ENCODE results near the gene AIP.
"Not testable (repeated sequence)": the region's sequence is repeated elsewhere in the genome, so short reads cannot be mapped to it uniquely, and the experiment has no call there.

DNA sequence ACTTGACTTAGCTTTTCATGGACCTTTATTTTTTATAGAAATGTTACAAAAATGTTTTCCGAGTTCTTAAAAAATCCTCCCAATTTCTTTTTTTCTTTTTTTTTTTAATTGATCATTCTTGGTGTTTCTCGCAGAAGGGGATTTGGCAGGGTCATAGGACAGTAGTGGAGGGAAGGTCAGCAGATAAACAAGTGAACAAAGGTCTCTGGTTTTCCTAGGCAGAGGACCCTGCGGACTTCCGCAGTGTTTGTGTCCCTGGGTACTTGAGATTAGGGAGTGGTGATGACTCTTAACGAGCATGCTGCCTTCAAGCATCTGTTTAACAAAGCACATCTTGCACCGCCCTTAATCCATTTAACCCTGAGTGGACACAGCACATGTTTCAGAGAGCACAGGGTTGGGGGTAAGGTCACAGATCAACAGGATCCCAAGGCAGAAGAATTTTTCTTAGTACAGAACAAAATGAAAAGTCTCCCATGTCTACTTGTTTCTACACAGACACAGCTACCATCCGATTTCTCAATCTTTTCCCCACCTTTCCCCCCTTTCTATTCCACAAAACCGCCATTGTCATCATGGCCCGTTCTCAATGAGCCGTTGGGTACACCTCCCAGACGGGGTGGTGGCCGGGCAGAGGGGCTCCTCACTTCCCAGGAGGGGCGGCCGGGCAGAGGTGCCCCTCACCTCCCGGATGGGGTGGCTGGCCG is 5.3 kb upstream of the AIP start:
- not testable (repeated sequence) for TF ChIP-seq POLR2A (conservative IDR thresholded peaks at IDR 0.05); ZNF232 (CRISPR knock-in tag; IDR thresholded peaks at IDR 0.05); TEAD2 (tag; IDR thresholded peaks at IDR 0.05); EP300 (IDR thresholded peaks at IDR 0.05; ENCODE audit: low read length); EZH2 (IDR thresholded peaks at IDR 0.05; ENCODE audit: borderline replicate concordance, low read depth, low read length); ADNP (tag; IDR thresholded peaks at IDR 0.05); DNMT1 (IDR thresholded peaks at IDR 0.05)
- TF ChIP-seq, protein P1, sequence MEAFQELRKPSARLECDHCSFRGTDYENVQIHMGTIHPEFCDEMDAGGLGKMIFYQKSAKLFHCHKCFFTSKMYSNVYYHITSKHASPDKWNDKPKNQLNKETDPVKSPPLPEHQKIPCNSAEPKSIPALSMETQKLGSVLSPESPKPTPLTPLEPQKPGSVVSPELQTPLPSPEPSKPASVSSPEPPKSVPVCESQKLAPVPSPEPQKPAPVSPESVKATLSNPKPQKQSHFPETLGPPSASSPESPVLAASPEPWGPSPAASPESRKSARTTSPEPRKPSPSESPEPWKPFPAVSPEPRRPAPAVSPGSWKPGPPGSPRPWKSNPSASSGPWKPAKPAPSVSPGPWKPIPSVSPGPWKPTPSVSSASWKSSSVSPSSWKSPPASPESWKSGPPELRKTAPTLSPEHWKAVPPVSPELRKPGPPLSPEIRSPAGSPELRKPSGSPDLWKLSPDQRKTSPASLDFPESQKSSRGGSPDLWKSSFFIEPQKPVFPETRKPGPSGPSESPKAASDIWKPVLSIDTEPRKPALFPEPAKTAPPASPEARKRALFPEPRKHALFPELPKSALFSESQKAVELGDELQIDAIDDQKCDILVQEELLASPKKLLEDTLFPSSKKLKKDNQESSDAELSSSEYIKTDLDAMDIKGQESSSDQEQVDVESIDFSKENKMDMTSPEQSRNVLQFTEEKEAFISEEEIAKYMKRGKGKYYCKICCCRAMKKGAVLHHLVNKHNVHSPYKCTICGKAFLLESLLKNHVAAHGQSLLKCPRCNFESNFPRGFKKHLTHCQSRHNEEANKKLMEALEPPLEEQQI (IDR thresholded peaks at IDR 0.05), result not testable (repeated sequence)
- TF ChIP-seq, protein P2, sequence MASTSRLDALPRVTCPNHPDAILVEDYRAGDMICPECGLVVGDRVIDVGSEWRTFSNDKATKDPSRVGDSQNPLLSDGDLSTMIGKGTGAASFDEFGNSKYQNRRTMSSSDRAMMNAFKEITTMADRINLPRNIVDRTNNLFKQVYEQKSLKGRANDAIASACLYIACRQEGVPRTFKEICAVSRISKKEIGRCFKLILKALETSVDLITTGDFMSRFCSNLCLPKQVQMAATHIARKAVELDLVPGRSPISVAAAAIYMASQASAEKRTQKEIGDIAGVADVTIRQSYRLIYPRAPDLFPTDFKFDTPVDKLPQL (IDR thresholded peaks at IDR 0.05; ENCODE audit: extremely low read depth, insufficient read length), result not testable (repeated sequence)

Data from K562 (cell line).